ENCODE data around the gene CCL25.

DNA sequence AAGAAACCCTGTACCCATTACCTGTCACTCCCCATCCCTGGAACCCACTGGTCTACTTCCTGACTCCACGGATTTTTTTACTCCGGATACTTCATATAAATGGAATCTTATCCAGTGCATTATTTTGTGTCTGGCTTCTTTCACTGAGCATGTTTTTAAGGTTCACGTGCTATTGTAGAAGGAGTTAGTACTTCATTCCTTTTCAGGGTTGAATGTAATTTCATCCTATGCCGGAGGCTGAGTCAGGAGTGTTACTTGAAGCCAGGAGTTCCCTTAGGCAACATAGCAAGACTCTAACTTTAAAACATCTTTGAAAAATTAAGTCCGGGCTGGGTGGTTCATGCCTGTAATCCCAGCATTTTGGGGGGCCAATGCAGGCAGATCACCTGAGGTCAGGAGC, 29.2 kb upstream of the CCL25 start:
- TF ChIP-seq, protein P1, sequence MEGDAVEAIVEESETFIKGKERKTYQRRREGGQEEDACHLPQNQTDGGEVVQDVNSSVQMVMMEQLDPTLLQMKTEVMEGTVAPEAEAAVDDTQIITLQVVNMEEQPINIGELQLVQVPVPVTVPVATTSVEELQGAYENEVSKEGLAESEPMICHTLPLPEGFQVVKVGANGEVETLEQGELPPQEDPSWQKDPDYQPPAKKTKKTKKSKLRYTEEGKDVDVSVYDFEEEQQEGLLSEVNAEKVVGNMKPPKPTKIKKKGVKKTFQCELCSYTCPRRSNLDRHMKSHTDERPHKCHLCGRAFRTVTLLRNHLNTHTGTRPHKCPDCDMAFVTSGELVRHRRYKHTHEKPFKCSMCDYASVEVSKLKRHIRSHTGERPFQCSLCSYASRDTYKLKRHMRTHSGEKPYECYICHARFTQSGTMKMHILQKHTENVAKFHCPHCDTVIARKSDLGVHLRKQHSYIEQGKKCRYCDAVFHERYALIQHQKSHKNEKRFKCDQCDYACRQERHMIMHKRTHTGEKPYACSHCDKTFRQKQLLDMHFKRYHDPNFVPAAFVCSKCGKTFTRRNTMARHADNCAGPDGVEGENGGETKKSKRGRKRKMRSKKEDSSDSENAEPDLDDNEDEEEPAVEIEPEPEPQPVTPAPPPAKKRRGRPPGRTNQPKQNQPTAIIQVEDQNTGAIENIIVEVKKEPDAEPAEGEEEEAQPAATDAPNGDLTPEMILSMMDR (IDR thresholded peaks at IDR 0.05): no peak
- no peak for TF ChIP-seq POLR2AphosphoS5 (IDR thresholded peaks at IDR 0.05)

All from stomach (tissue), 4 donors.